Activated T-helper 2 cell treated with anti-CD3 and anti-CD28 coated beads, Interferon-gamma antibody, Interleukin-2, Interleukin-4, amounts not matched to agents 10 μg/mL and 5 μg/mL and 100 μg/mL, durations not matched to agents 14 hours and 24 hours and 36 hours (primary cell): ENCODE results near the gene MRPL46. TPM values are rescaled to one million over a fixed set of nuclear protein-coding genes. Genes with fewer than 3 reads are reported as not detected.
"Not testable (repeated sequence)": the region's sequence is repeated elsewhere in the genome, so short reads cannot be mapped to it uniquely, and the experiment has no call there.

Source experiments
- DNase-seq: peaks from one replicate; pipeline ENCODE4 v3.0.0; 2021; ENCODE audit warnings: low spot score
- H3K27ac Mint-ChIP-seq: one replicate; pipeline ENCODE4 v1.8.0; 2021; ENCODE audit warnings: mixed read lengths
- H3K27me3 Mint-ChIP-seq: one replicate; pipeline ENCODE4 v1.8.0; 2021; ENCODE audit warnings: low read depth, mixed read lengths
- H3K36me3 Mint-ChIP-seq: one replicate; pipeline ENCODE4 v1.8.0; 2021; ENCODE audit warnings: low read depth, mixed read lengths
- H3K4me1 Mint-ChIP-seq: one replicate; pipeline ENCODE4 v1.8.0; 2021; ENCODE audit warnings: low read depth, mixed read lengths
- H3K4me3 Mint-ChIP-seq: one replicate; pipeline ENCODE4 v1.8.0; 2021; ENCODE audit warnings: low read depth, mild to moderate bottlenecking, moderate library complexity, mixed read lengths
- H3K9me3 Mint-ChIP-seq: one replicate; pipeline ENCODE4 v1.8.0; 2021; ENCODE audit warnings: mixed read lengths
- intact Hi-C: fragments of 100-400 bp; cut with micrococcal nuclease; formaldehyde crosslinking; loops from one replicate; pipeline ENCODE4 v1.15.1; 2023
- total RNA-seq: library from RNA; stranded (reverse); gene quantifications from 2 replicates; pipeline ENCODE4 v1.2.3, GENCODE V29; 2022

MRPL46 gene
- total RNA-seq, 1 donor from 2014 or later, result 42.4 TPM

GRCh38 chr15:88453651-88454050 lies 13.5 kb downstream of the MRPL46 start:
- no peak for DNase-seq
- intact Hi-C loops, result loop anchor here (5.0 kb wide), 2 partner anchors 181 to 206 kb away; no protein-coding TSS in a partner anchor
- Mint-ChIP-seq H3K27ac (no peak overlapping the region), H3K36me3 (no peaks in the 10 kb centered on the region), H3K9me3 (no peaks in the 10 kb centered on the region), H3K27me3 (no peaks in the 10 kb centered on the region), H3K4me3 (no peak overlapping the region), H3K4me1 (peaks cover 5% of the 10 kb centered on the region)

GRCh38 chr15:88450125-88450798 lies 16.9 kb downstream of the MRPL46 start:
- intact Hi-C loops, result loop anchor here (2.0 to 5.0 kb wide), 3 partner anchors 119 to 203 kb away; no protein-coding TSS in a partner anchor
- Mint-ChIP-seq H3K36me3 (no peaks in the 10 kb centered on the region), H3K27ac (no peak overlapping the region), H3K4me3 (no peak overlapping the region), H3K27me3 (peaks cover 3% of the 10 kb centered on the region), H3K4me1 (peaks cover 5% of the 10 kb centered on the region), H3K9me3 (no peaks in the 10 kb centered on the region)
- peak; percentile 57 for DNase-seq

GRCh38 chr15:88449581-88449980 lies 17.6 kb downstream of the MRPL46 start:
- Mint-ChIP-seq H3K27ac (no peak overlapping the region), H3K4me3 (no peak overlapping the region), H3K27me3 (peaks cover 4% of the 10 kb centered on the region), H3K4me1 (peaks cover 4% of the 10 kb centered on the region), H3K36me3 (no peaks in the 10 kb centered on the region), H3K9me3 (no peaks in the 10 kb centered on the region)
- no peak for DNase-seq
- intact Hi-C loops, result no loop called here

DNA sequence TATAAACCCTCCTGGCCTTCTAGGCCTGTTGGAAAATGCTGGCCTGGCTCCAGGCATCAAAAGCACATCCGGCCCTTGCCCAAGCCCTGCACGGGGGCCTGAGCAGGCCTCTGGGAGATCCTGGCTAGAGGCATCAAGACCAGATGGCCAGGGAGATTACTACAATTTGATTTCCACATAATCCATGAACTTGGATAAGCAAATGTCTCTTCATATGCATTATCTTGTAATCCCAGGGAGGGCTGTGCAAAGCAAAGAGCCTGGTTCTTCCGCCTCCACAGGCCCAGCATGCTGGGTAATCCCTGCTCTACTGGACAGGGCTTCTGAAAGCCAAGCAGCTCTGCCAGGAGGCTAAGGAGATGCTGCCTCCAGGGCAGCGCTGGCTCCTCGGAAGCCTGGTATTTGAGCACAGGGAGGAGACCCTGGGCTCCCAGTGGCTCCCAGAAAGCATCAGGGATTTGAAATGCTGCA lies 18.2 kb downstream of the MRPL46 start:
- no peak for DNase-seq
- Mint-ChIP-seq H3K27ac (no peak overlapping the region), H3K36me3 (no peaks in the 10 kb centered on the region), H3K4me1 (peaks cover 4% of the 10 kb centered on the region), H3K9me3 (peaks cover 2% of the 10 kb centered on the region), H3K4me3 (no peak overlapping the region), H3K27me3 (peaks cover 8% of the 10 kb centered on the region)
- intact Hi-C loops, result no loop called here

GRCh38 chr15:88447741-88448140 lies 19.4 kb downstream of the MRPL46 start:
- peaks cover 4% of the 10 kb centered on the region for H3K4me1 Mint-ChIP-seq
- no peak overlapping the region for H3K4me3 Mint-ChIP-seq
- peaks cover 11% of the 10 kb centered on the region for H3K9me3 Mint-ChIP-seq
- intact Hi-C loops, result no loop called here
- H3K27ac Mint-ChIP-seq, result no peak overlapping the region
- no peaks in the 10 kb centered on the region for H3K36me3 Mint-ChIP-seq
- peaks cover 17% of the 10 kb centered on the region for H3K27me3 Mint-ChIP-seq
- DNase-seq, result no peak

GRCh38 chr15:88447206-88447605 lies 20.0 kb downstream of the MRPL46 start:
- Mint-ChIP-seq H3K9me3 (peaks cover 11% of the 10 kb centered on the region), H3K36me3 (no peaks in the 10 kb centered on the region), H3K27ac (no peak overlapping the region), H3K4me3 (no peak overlapping the region), H3K27me3 (peaks cover 20% of the 10 kb centered on the region), H3K4me1 (peaks cover 4% of the 10 kb centered on the region)
- intact Hi-C loops, result no loop called here
- no peak for DNase-seq

DNA sequence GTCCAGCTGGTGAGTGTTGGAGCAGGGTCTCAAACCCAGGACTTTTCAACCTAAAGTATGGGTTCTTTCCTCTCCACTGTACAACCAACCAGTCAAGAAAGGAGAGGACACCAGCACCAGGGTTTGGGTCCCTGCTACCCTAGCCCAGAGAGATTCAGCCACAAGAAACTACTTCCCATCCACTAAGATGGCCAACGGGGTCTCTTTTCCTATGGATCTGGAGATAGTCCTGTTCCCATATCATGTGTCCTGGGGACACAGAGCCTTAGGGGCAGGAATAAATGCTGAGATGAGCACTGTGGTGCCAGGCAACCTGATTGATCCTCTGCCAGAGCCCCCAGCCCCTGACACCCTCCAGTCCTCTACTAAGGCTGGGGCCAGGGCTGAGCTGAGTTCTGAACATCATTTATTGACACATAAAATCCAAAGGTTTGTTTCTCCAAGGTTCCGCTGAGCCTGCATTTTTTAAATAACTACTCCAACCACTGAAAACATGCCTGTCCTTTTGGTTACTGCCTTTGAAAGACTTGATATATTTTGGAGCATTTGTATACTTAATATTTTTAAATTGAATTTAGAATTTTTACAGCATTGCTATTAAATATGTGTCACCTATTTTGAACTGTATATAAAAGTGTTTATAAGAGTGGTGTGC lies 26.0 kb downstream of the MRPL46 start:
- intact Hi-C loops, result no loop called here
- Mint-ChIP-seq H3K36me3 (no peaks in the 10 kb centered on the region), H3K9me3 (peaks cover 11% of the 10 kb centered on the region), H3K4me1 (peaks cover 2% of the 10 kb centered on the region), H3K27ac (no peak overlapping the region), H3K4me3 (no peak overlapping the region), H3K27me3 (peaks cover 23% of the 10 kb centered on the region)
- DNase-seq, result no peak

GRCh38 chr15:88440021-88440420 lies 27.2 kb downstream of the MRPL46 start:
- Mint-ChIP-seq H3K4me1 (peaks cover 2% of the 10 kb centered on the region), H3K4me3 (no peak overlapping the region), H3K27ac (no peak overlapping the region), H3K36me3 (no peaks in the 10 kb centered on the region), H3K27me3 (peaks cover 27% of the 10 kb centered on the region), H3K9me3 (peaks cover 11% of the 10 kb centered on the region)
- no peak for DNase-seq
- intact Hi-C loops, result no loop called here

GRCh38 chr15:88438181-88438580 lies 29.0 kb downstream of the MRPL46 start:
- no peak for DNase-seq

DNA sequence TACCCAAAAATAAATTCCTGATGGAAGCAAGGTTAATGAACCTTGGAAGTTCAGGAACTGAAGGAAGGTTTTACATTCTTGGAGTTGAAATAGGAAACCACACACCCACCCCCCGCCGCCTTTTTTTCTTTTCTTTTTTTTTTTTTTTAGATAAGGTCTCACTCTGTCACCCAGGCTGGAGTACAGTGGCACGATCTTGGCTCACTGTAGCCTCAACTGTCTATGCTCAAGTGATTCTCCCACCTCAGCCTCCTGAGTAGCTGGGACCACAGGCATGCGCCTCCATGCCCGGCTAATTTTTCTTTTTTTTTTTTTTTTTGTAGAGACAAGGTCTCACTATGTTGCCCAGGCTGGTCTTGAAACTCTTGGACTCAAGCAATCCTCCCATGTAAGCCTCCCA lies 33.1 kb downstream of the MRPL46 start:
- H3K27me3 Mint-ChIP-seq, result peaks cover 13% of the 10 kb centered on the region
- H3K36me3 Mint-ChIP-seq, H3K4me3 Mint-ChIP-seq, H3K4me1 Mint-ChIP-seq, H3K9me3 Mint-ChIP-seq, DNase-seq, H3K27ac Mint-ChIP-seq, intact Hi-C loops: not testable (repeated sequence)

More at GRCh38 chr15:88438181-88438580, 29.0 kb downstream of the MRPL46 start:
- Mint-ChIP-seq H3K36me3 (no peaks in the 10 kb centered on the region), H3K27ac (no peak overlapping the region), H3K9me3 (peaks cover under 1% of the 10 kb centered on the region), H3K4me1 (peaks cover 2% of the 10 kb centered on the region), H3K4me3 (no peak overlapping the region), H3K27me3 (peaks cover 18% of the 10 kb centered on the region)
- intact Hi-C loops, result no loop called here

GRCh38 chr15:88433046-88433685 lies 34.0 kb downstream of the MRPL46 start:
- intact Hi-C loops, result no loop called here
- Mint-ChIP-seq H3K36me3 (no peaks in the 10 kb centered on the region), H3K27ac (no peak overlapping the region), H3K4me1 (no peaks in the 10 kb centered on the region), H3K27me3 (peaks cover 16% of the 10 kb centered on the region), H3K4me3 (no peak overlapping the region), H3K9me3 (no peaks in the 10 kb centered on the region)
- no peak for DNase-seq

- H3K4me3 Mint-ChIP-seq, result no peak overlapping the region
- peaks cover 22% of the 10 kb centered on the region for H3K27me3 Mint-ChIP-seq
- intact Hi-C loops, result no loop called here
- H3K36me3 Mint-ChIP-seq, result no peaks in the 10 kb centered on the region
- DNase-seq, result no peak
- no peaks in the 10 kb centered on the region for H3K9me3 Mint-ChIP-seq
- no peak overlapping the region for H3K27ac Mint-ChIP-seq
- H3K4me1 Mint-ChIP-seq, result no peaks in the 10 kb centered on the region
These were observed 35.7 kb downstream of the MRPL46 start for GRCh38 chr15:88431441-88431840.

DNA sequence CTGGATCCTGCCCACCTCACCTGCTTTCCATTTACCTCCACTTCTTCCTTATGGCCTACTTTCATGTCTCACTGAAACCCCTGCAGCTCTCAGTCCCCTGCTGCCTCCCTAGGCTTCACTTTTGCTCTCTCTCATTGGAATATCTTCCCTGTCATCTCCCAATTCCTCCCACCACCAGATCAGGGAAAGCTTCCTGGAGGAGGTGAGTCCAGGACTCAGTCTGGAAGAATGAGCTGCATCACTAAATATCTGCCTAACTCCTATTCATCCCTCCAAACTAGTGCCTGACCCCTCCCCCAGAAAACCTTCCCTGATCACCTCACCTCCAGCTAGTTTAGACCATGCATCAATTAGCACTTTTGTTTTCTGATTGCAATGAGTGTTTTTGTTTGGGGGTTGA lies 37.1 kb downstream of the MRPL46 start:
- no peaks in the 10 kb centered on the region for H3K36me3 Mint-ChIP-seq
- no peaks in the 10 kb centered on the region for H3K9me3 Mint-ChIP-seq
- no peak for DNase-seq
- H3K27me3 Mint-ChIP-seq, result peaks cover 20% of the 10 kb centered on the region
- intact Hi-C loops, result no loop called here
- H3K27ac Mint-ChIP-seq, result no peak overlapping the region
- H3K4me3 Mint-ChIP-seq, result no peak overlapping the region
- H3K4me1 Mint-ChIP-seq, result no peaks in the 10 kb centered on the region
